ENCODE results near the gene LRRC74B. TPM values are rescaled to one million over a fixed set of nuclear protein-coding genes. Genes with fewer than 3 reads are reported as not detected.

LRRC74B gene
- total and polyA plus RNA-seq, 4 donors: 0.97 to 9.0 (median 2.3) TPM

GRCh38 chr22:21054046-21054713 lies 8.4 kb downstream of the LRRC74B start:
- Histone ChIP-seq H3K36me3 (ENCODE audit: control insufficient read depth in 4 of 4, insufficient read depth in 4 of 4, low read length in 4 of 4) (no peaks in the 10 kb centered on the region), H3K4me1 (ENCODE audit: control insufficient read depth in 5 of 5, insufficient read depth in 5 of 5, low read length in 5 of 5) (no peaks in the 10 kb centered on the region), H3K9ac (ENCODE audit: insufficient read depth in 1 of 2, low read length in 2 of 2) (no peak overlapping the region), H3K27me3 (ENCODE audit: control insufficient read depth in 3 of 3, insufficient read depth in 3 of 3, low read length in 2 of 3) (peaks cover 0 to 3% (median 0%) of the 10 kb centered on the region in 3 donors), H3K9me3 (ENCODE audit: control insufficient read depth in 4 of 4, insufficient read depth in 3 of 4, low read length in 3 of 4) (no peaks in the 10 kb centered on the region), H3K27ac (ENCODE audit: low read depth in 1 of 2, low read length in 1 of 2) (no peak overlapping the region), H3K4me3 (no peak overlapping the region)
- ATAC-seq (ENCODE audit: insufficient read depth, low FRiP score) (no peak), DNase-seq (no peak)
- no peak for TF ChIP-seq CTCF (IDR thresholded peaks at IDR 0.05; ENCODE audit: control extremely low read depth, extremely low read depth)
- 91 to 95% methylated on average over 14 to 15 of the region's 15 CpGs for WGBS, 2 donors

DNA sequence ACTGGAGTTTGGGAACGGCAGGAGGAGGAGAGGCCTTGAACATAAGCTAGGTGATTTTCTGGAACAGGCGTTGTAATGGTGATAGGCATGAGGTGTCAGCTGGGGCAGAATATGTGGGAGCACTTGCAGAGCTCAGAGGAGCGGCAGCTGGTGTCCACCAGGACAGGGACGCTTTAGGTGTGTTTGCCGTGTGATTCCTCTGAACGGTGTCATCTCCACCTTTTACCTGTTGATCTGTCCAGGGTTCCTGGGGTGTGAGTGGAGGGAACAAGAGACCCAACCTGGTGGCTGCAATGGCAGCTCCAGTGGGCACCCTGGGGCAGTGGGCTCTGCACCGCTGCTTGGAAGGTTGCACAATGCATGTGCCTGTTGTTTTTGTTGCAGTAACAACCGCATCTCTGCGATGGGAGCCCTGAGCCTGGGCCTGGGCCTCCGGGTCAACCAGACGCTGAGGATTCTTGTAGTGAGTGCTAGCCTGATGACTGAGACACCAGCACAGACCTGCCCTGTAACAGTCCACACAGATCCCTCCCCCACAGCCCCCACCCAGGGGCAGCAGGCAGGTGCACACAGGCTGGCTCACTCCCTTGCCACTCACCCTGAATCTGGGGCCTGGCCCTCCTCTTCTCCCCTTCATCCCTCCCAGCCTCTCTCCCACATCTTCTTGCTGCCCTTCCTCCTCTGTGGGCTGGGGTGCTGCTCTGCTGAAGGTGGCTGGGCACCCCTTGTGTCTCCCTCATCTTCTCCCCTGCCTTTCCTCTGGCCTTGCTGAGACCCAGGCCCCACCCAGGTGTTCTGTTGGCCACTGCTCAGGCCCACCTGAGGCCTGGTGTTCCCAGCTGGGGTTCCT lies 9.2 kb downstream of the LRRC74B start:
- Histone ChIP-seq H3K4me1 (ENCODE audit: control insufficient read depth in 5 of 5, insufficient read depth in 5 of 5, low read length in 5 of 5) (no peaks in the 10 kb centered on the region), H3K9me3 (ENCODE audit: control insufficient read depth in 4 of 4, insufficient read depth in 3 of 4, low read length in 3 of 4) (no peaks in the 10 kb centered on the region), H3K36me3 (ENCODE audit: control insufficient read depth in 4 of 4, insufficient read depth in 4 of 4, low read length in 4 of 4) (no peaks in the 10 kb centered on the region), H3K9ac (ENCODE audit: insufficient read depth in 1 of 2, low read length in 2 of 2) (no peak overlapping the region), H3K27me3 (ENCODE audit: control insufficient read depth in 3 of 3, insufficient read depth in 3 of 3, low read length in 2 of 3) (peaks cover 0 to 3% (median 0%) of the 10 kb centered on the region in 3 donors), H3K27ac (ENCODE audit: low read depth in 1 of 2, low read length in 1 of 2) (no peak overlapping the region), H3K4me3 (no peak overlapping the region)
- WGBS, 2 donors: 85 to 88% methylated on average over 11 of the region's 11 CpGs
- no peak for DNase-seq
- TF ChIP-seq CTCF (IDR thresholded peaks at IDR 0.05; ENCODE audit: control extremely low read depth, extremely low read depth): no peak
- ATAC-seq (ENCODE audit: insufficient read depth, low FRiP score): no peak

GRCh38 chr22:21055564-21055834 lies 9.8 kb downstream of the LRRC74B start:
- H3K36me3 ChIP-seq (ENCODE audit: control insufficient read depth in 4 of 4, insufficient read depth in 4 of 4, low read length in 4 of 4): no peaks in the 10 kb centered on the region
- DNase-seq (no peak), ATAC-seq (ENCODE audit: insufficient read depth, low FRiP score) (no peak)
- no peak overlapping the region for H3K4me3 ChIP-seq
- H3K27ac ChIP-seq (ENCODE audit: low read depth in 1 of 2, low read length in 1 of 2): no peak overlapping the region
- H3K4me1 ChIP-seq (ENCODE audit: control insufficient read depth in 5 of 5, insufficient read depth in 5 of 5, low read length in 5 of 5): no peaks in the 10 kb centered on the region
- H3K27me3 ChIP-seq (ENCODE audit: control insufficient read depth in 3 of 3, insufficient read depth in 3 of 3, low read length in 2 of 3): peaks cover 0 to 3% (median 0%) of the 10 kb centered on the region in 3 donors
- TF ChIP-seq CTCF (IDR thresholded peaks at IDR 0.05; ENCODE audit: control extremely low read depth, extremely low read depth): no peak
- WGBS, 2 donors: 46 to 50% methylated on average over 4 of the region's 4 CpGs
- H3K9me3 ChIP-seq (ENCODE audit: control insufficient read depth in 4 of 4, insufficient read depth in 3 of 4, low read length in 3 of 4): no peaks in the 10 kb centered on the region
- no peak overlapping the region for H3K9ac ChIP-seq (ENCODE audit: insufficient read depth in 1 of 2, low read length in 2 of 2)
